SU-DHL-6 (cell line): ENCODE data around the gene CPT1B.

ENCODE experiments used
- CTCF ChIP-seq: fragments of 200-600 bp; sonication (generic); IDR thresholded peaks from one replicate; pipeline ENCODE4 v1.5.1; 2017; ENCODE audit warnings: antibody characterized with exemption, mild to moderate bottlenecking, low read length, moderate library complexity; ENCODE audit not compliant: insufficient read depth, poor library complexity, severe bottlenecking
- EZH2phosphoT487 ChIP-seq: fragments of 200-600 bp; sonication (generic), shearing (Covaris generic); conservative IDR thresholded peaks from 2 replicates; pipeline ENCODE4 v1.6.1; 2018; ENCODE audit warnings: mild to moderate bottlenecking, antibody characterized with exemption, low read length, moderate library complexity, mixed read lengths

GRCh38 chr22:50624347-50625130 is 46.3 kb upstream of the CPT1B start:
- no peak for TF ChIP-seq CTCF
- TF ChIP-seq EZH2phosphoT487, result no peak
